HG02970 (cell line): ENCODE measurements around the gene RBM10.
"Not testable (repeated sequence)": the region's sequence is repeated elsewhere in the genome, so short reads cannot be mapped to it uniquely, and the experiment has no call there.

Experiments
- ATAC-seq: cut with Tn5 transposase; IDR thresholded peaks from one replicate; pipeline ENCODE4 v1.9.1; 2021; ENCODE audit warnings: mild to moderate bottlenecking, moderate library complexity, moderate number of reproducible peaks; ENCODE audit not compliant: unreplicated experiment, low FRiP score

RBM10 gene

GRCh38 chrX:47144626-47145394, at the start of gene RBM10, which contains the start of gene NDUFB11:
Gene RBM10, plus strand, starts transcription at chrX:47145221. Its CDS starts 2,261 bp downstream, at chrX:47147482.
Gene NDUFB11, minus strand, starts transcription at chrX:47144702. Its CDS starts 23 bp downstream, at chrX:47144679.
- ATAC-seq, result peak; percentile 82

DNA sequence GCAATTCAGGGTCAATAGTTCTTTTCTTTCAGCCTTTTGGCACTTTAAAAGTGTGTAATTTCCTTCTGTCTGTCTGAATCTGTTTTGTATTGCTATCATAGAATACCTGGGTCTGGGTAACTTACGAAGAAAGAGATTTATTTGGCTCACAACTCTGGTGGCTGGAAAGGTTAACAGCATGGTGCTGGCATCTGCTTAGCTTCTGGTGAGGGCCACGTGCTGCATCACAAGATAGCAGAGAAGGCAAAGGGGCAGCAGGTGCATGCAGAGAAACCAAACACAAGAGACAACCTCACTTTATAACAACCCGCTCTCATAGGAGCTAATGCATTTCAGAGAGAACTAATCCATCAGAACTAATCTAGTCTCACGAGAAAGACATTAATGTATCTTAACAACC, 48.0 kb upstream of the RBM10 start:
- ATAC-seq, result no peak

GRCh38 chrX:47098338-47099094, 46.5 kb upstream of the RBM10 start:
- ATAC-seq, result no peak

DNA sequence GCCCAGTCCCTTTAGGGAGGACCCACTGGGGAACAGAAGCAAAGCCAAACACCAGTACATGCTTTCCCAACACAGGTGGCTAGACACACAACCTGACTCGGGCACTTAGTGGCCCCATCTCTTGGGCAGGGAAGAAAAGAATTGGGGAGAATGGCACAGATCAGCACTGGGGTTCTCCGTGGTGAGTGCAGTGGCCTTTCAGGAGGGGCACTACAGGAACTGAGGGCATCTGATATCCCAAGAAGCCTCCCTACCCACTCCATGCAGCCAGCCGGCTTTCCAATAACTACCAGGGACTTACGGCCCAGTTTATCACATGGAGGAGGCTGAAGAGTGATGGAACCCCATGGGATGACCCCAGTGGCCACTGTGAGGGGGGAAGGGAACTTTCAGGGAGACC, 43.8 kb upstream of the RBM10 start:
- no peak for ATAC-seq

- ATAC-seq, result not testable (repeated sequence)
These were observed 33.9 kb upstream of the RBM10 start for GRCh38 chrX:47110936-47111615.

- no peak for ATAC-seq
These were observed 32.6 kb upstream of the RBM10 start for GRCh38 chrX:47112316-47112954.

DNA sequence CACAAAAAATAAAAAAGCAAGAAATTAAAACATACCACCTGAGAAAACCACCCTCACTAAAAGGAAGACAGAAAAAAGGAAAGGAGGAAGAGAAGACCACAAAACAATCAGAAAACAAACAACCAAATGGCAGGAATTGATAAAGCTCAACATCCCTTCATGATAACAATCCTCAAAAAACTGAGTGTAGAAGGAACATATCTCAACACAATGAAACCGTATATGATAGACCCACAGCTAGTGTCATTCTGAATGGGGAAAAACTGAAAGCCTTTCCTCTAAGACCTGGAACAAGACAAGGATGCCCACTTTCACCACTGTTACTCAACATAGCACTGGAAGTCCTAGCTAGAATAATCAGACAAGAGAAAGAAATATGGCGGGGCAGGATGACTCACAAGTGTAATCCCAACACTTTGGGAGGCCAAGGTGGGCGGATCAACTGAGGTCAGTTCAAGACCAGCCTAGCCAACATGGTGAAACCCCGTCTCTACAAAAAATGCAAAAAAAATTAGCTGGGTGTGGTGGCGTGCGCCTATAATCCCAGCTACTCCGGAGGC, 28.4 kb upstream of the RBM10 start:
- not testable (repeated sequence) for ATAC-seq

GRCh38 chrX:47124466-47124865, 20.6 kb upstream of the RBM10 start:
- not testable (repeated sequence) for ATAC-seq

DNA sequence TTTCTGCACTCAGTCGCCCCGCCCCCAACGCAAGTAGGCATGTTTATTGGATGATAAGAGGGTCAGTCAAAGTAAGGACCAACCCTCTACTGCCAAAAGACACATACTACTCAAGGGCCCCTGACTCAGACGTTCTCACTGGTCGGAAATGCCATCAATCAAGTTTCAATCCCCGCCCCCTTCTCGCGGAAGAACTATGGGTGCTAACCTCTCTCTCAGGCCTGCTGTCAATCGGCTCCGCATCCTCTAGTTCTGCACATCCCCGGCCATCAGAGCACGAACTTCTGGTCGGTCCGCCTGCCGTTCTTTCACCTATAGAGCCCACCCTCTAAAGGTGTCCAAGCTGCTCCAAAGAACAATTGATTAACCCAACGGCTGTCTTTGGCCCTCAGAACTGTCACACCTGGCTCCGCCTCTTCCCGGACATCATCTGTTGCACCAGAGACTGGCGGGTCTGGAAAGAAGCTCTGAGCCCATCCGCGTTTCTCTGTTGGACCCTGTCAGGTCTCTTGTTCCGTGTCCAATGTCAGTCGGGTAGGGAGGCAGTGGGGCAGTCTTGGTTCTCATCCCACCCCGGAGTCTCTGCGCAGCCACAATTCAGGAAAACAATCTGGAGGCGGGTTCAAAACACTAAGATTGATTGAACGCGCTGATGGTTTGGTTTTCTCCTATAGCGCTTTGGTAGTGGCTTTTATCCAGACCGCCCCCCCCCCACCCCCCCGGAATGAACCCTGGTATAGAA, 15.7 kb upstream of the RBM10 start:
- ATAC-seq, result peak; percentile 88

- ATAC-seq, result no peak
These were observed 15.1 kb upstream of the RBM10 start for GRCh38 chrX:47129899-47130358.

DNA sequence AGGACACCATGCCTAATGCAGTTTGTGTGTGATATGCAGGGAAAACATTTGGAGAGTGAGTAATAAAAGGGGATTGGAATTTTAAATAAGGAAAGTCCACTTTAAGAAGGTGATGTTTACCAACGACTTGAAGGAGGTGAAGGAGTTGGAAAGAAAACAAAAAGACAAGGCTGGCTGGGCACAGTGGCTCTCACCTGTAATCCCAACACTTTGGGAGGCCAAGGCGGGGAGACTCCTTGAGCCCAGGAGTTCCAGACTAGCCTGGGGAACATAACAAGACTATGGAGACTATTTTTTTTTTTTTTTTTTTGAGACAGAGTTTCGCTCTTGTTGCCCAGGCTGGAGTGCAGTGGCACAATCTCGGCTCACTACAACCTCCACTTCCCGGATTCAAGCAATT, 11.5 kb upstream of the RBM10 start:
- no peak for ATAC-seq

DNA sequence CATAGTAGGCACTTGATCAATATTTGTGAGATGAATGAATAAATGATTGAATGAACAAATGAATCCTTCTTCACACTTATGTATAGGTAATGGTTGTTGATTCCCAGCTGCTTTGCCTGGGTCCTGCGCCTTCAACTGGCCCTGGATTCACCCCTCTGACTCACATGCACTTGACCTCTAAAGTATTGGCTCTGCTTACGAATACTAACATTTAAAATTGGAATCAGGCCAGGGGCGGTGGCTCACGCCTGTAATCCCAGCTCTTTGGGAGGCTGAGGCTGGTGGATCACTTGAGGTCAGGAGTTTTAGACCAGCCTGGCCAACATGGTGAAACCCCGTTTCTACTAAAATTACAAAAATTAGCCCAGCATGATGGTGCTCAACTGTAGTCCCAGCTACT, 9.4 kb upstream of the RBM10 start:
- not testable (repeated sequence) for ATAC-seq

DNA sequence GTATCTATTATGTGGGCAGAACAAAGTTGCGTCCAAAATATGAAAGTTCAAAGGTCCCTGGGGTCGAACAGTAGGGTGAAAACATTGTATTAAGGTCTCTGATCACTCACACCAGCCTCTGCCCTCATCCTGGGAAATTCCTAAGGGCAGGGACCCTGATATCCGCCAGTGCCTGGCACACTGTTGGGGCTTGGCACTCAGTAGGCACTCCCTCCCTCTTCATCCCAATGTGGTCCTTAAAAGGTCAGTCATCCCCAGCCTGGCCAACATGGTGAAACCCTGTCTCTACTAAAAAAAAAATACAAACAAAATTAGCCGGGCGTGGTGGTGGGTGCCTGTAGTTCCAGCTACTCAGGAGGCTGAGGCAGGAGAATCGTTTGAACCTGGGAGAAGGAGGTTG, 6.8 kb upstream of the RBM10 start:
- ATAC-seq, result no peak

GRCh38 chrX:47143894-47144625, 961 bp upstream of the RBM10 start:
- ATAC-seq, result peak; percentile 14

- ATAC-seq, result peak; percentile 11
These were observed 537 bp downstream of the RBM10 start for GRCh38 chrX:47145395-47146120.

DNA sequence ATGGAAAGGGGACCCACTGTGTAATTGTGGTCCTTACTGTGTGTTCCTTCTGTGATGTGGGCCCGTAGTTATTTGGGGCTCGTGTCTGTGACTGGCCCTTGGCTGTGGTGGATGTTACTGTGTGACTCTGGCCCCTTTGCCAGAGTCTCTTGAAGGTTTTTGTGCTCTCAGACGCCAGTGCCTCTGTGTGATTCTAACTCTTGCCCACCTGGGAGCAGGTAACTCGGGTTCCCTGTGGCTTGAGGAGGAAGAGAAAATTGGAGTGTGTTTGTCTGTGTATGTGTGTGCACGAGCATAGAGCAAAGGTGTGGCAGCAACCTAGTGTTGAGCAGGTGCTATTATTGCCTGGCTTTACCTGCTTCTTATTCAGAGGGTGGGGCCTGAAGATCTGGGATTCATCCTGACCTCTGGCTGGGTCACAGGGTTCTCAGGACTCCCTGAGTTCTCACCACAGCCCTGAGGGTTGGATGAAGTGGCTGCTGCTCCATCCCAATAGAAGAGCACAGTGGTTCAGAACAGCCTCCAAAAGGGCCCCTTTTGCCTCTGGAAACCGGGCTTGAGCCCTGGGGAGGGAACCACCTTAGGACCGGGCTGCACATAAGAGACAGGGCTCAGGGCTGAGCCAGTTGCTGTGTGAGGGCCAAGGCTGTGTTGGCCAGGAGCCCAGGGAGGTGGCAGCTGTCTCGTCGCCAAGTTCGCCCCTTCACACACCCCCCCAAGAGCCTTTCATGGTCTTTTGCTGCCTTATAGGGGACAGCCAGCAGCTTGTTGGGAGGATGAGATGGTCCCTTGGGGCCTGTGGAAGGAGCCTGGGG, 1.3 kb downstream of the RBM10 start:
- no peak for ATAC-seq
